Neural cell (in vitro differentiated cells): ENCODE results near the gene MCL1. TPM values are rescaled to one million over a fixed set of nuclear protein-coding genes. Genes with fewer than 3 reads are reported as not detected.

Experiments
- H2AFZ ChIP-seq: fragments of 200-600, 300-800 bp; sonication (generic), shearing (Covaris generic); 2 replicates; pipeline ENCODE4 v1.6.0; 2014; ENCODE audit warnings: low read depth, mild to moderate bottlenecking, antibody characterized with exemption, low read length, moderate library complexity
- H3F3A ChIP-seq: fragments of 200-600 bp; shearing (Covaris generic); 2 replicates; pipeline ENCODE4 v1.6.1; 2016; ENCODE audit warnings: mild to moderate bottlenecking, moderate library complexity, mixed read lengths, antibody characterized with exemption, low read length; ENCODE audit not compliant: insufficient read depth, poor library complexity, severe bottlenecking
- H3K27ac ChIP-seq: fragments of 200-600, 300-800 bp; sonication (generic), shearing (Covaris generic); 2 replicates; pipeline ENCODE4 v1.5.1; 2014; ENCODE audit warnings: mild to moderate bottlenecking, low read length, moderate library complexity
- H3K27me3 ChIP-seq: fragments of 300-800, 200-600 bp; sonication (generic), shearing (Covaris generic); 2 replicates; pipeline ENCODE4 v1.6.0; 2014; ENCODE audit warnings: mild to moderate bottlenecking, low read depth, low read length, moderate library complexity; ENCODE audit not compliant: insufficient read depth
- H3K36me3 ChIP-seq: fragments of 300-800, 200-600 bp; sonication (generic), shearing (Covaris generic); 2 replicates; pipeline ENCODE4 v1.5.1; 2014; ENCODE audit warnings: mild to moderate bottlenecking, antibody characterized with exemption, low read length, moderate library complexity; ENCODE audit not compliant: insufficient read depth
- H3K4me2 ChIP-seq: fragments of 300-800, 200-600 bp; sonication (generic), shearing (Covaris generic); 2 replicates; pipeline ENCODE4 v1.6.0; 2014; ENCODE audit warnings: mild to moderate bottlenecking, low read length
- H3K4me3 ChIP-seq: fragments of 300-800, 200-600 bp; sonication (generic), shearing (Covaris generic); 2 replicates; pipeline ENCODE4 v1.5.1; 2014; ENCODE audit warnings: mild to moderate bottlenecking, low read length, moderate library complexity
- H3K79me2 ChIP-seq: fragments of 200-600 bp; shearing (Covaris generic); replicated peaks from 2 replicates; pipeline ENCODE4 v1.6.0; 2014; ENCODE audit warnings: mild to moderate bottlenecking, low read length, moderate library complexity; ENCODE audit not compliant: insufficient read depth
- H3K9ac ChIP-seq: fragments of 300-800, 200-600 bp; sonication (generic), shearing (Covaris generic); 2 replicates; pipeline ENCODE4 v1.6.1; 2016; ENCODE audit warnings: mild to moderate bottlenecking, low read length, mixed read lengths
- H3K9me2 ChIP-seq: fragments of 200-600 bp; shearing (Covaris generic); 2 replicates; pipeline ENCODE4 v1.6.1; 2016; ENCODE audit warnings: mild to moderate bottlenecking, low read length, mixed read lengths; ENCODE audit not compliant: insufficient read depth
- H3K9me3 ChIP-seq: fragments of 200-600, 300-800 bp; sonication (generic), shearing (Covaris generic); 2 replicates; pipeline ENCODE4 v1.6.1; 2016; ENCODE audit warnings: mild to moderate bottlenecking, mixed run types, low read length, moderate library complexity, mixed read lengths
- H4K20me1 ChIP-seq: fragments of 200-600 bp; shearing (Covaris generic); 2 replicates; pipeline ENCODE4 v1.6.1; 2016; ENCODE audit warnings: mild to moderate bottlenecking, mixed run types; ENCODE audit not compliant: insufficient read depth
- EP300 ChIP-seq: fragments of 450-650 bp; conservative IDR thresholded peaks from 2 replicates; pipeline ENCODE4 v1.6.1; 2014; ENCODE audit warnings: antibody characterized with exemption, mild to moderate bottlenecking, moderate library complexity; ENCODE audit not compliant: poor library complexity, severe bottlenecking
- EZH2 ChIP-seq: fragments of 200-600, 300-800 bp; shearing (Covaris generic), sonication (generic); IDR thresholded peaks from 2 replicates; pipeline ENCODE4 v1.6.1; 2014; ENCODE audit warnings: antibody characterized with exemption, low read length, borderline replicate concordance, mild to moderate bottlenecking; ENCODE audit not compliant: insufficient read depth, poor library complexity, severe bottlenecking
- MXI1 ChIP-seq: fragments of 450-650 bp; conservative IDR thresholded peaks from 2 replicates; pipeline ENCODE4 v1.6.1; 2014; ENCODE audit warnings: antibody characterized with exemption, mild to moderate bottlenecking; ENCODE audit not compliant: poor library complexity, severe bottlenecking
- POLR2AphosphoS5 ChIP-seq: IDR thresholded peaks from 2 replicates; pipeline ENCODE4 v1.6.1; 2012
- RAD21 ChIP-seq: fragments of 450-650 bp; conservative IDR thresholded peaks from 2 replicates; pipeline ENCODE4 v1.6.1; 2014; ENCODE audit warnings: antibody characterized with exemption, mild to moderate bottlenecking, moderate library complexity
- REST ChIP-seq: IDR thresholded peaks from 2 replicates; pipeline ENCODE4 v1.6.1; 2012; ENCODE audit warnings: borderline replicate concordance
- SMC3 ChIP-seq: fragments of 450-650 bp; conservative IDR thresholded peaks from 2 replicates; pipeline ENCODE4 v1.6.1; 2014; ENCODE audit warnings: antibody characterized with exemption, mild to moderate bottlenecking, moderate library complexity; ENCODE audit not compliant: poor library complexity
- TAF1 ChIP-seq: IDR thresholded peaks from 2 replicates; pipeline ENCODE4 v1.6.1; 2012; ENCODE audit warnings: low read depth
- polyA plus RNA-seq: library from polyadenylated mRNA; depleted of rRNA; stranded (reverse); fragments of >200 nt; gene quantifications from 2 replicates; pipeline ENCODE4 v1.2.3, GENCODE V29; 2014
- TF ChIP-seq, protein P1 (sequence below): fragments of 450-650 bp; IDR thresholded peaks from 2 replicates; pipeline ENCODE4 v1.5.1; 2014; ENCODE audit warnings: antibody characterized with exemption, mild to moderate bottlenecking, moderate library complexity; ENCODE audit not compliant: poor library complexity, severe bottlenecking

The MCL1 gene
- polyA plus RNA-seq, 1 donor from 2014 or later: 171 TPM

- Histone ChIP-seq H3K4me3 (no peak overlapping the region), H3K4me2 (no peak overlapping the region), H3K9me3 (no peaks in the 10 kb centered on the region), H3K27me3 (no peaks in the 10 kb centered on the region), H3K79me2 (peaks cover 14% of the 10 kb centered on the region), H3K27ac (no peak overlapping the region), H4K20me1 (no peaks in the 10 kb centered on the region), H3K36me3 (peaks cover 6% of the 10 kb centered on the region), H2AFZ (no peak overlapping the region), H3K9ac (no peak overlapping the region), H3K9me2 (no peaks in the 10 kb centered on the region), H3F3A (no peaks in the 10 kb centered on the region)
- TF ChIP-seq, protein P1, sequence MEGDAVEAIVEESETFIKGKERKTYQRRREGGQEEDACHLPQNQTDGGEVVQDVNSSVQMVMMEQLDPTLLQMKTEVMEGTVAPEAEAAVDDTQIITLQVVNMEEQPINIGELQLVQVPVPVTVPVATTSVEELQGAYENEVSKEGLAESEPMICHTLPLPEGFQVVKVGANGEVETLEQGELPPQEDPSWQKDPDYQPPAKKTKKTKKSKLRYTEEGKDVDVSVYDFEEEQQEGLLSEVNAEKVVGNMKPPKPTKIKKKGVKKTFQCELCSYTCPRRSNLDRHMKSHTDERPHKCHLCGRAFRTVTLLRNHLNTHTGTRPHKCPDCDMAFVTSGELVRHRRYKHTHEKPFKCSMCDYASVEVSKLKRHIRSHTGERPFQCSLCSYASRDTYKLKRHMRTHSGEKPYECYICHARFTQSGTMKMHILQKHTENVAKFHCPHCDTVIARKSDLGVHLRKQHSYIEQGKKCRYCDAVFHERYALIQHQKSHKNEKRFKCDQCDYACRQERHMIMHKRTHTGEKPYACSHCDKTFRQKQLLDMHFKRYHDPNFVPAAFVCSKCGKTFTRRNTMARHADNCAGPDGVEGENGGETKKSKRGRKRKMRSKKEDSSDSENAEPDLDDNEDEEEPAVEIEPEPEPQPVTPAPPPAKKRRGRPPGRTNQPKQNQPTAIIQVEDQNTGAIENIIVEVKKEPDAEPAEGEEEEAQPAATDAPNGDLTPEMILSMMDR: no peak
These were observed 43.0 kb upstream of the MCL1 start for GRCh38 chr1:150622303-150622975.

DNA sequence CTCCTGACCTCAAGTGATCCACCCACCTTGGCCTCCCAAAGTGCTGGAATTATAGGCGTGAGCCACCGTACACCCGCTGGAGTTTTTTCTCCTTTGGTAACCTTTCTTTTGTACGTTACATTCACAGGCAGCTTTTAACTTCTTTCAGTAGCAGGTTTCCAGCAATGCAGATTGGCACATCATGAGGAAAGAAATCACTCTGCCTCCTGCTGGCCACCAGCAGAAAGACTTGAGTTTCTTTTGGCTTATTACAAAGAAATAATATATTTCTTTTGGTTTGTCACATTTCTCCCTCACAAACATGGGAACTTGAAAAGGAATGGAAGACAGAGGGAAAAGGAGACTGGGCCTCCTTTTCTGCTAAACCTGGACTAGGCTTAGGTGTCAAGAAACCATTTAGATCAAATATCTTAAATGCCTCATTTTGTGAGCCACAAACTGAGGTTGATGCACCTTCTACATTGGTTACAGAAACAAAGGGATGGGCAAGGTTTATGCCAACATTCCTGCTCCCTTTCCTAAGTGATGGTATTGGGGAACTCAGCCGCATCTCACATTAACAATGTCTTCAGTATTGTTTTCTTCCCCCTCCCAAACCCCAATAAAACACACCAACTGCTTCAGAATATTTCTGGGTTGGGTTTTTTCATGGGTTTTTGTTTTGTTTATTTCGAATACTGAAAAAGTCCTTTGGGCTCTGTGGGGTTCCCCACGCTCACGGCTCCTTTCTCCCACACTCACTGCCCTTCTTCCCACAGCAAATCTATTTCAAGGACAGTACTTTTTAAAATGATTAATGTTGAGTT, 42.3 kb upstream of the MCL1 start:
- H3K36me3 ChIP-seq: peaks cover 6% of the 10 kb centered on the region
- no peak overlapping the region for H3K27ac ChIP-seq
- no peaks in the 10 kb centered on the region for H4K20me1 ChIP-seq
- H2AFZ ChIP-seq: no peak overlapping the region
- no peak overlapping the region for H3K4me2 ChIP-seq
- TF ChIP-seq SMC3: peak; percentile 72
- TF ChIP-seq, protein P1: peak; percentile 68
- TF ChIP-seq POLR2AphosphoS5: no peak
- TF ChIP-seq RAD21: peak; percentile 56
- no peaks in the 10 kb centered on the region for H3K9me2 ChIP-seq
- H3K79me2 ChIP-seq: peaks cover 6% of the 10 kb centered on the region
- H3F3A ChIP-seq: no peaks in the 10 kb centered on the region
- no peak overlapping the region for H3K4me3 ChIP-seq
- no peaks in the 10 kb centered on the region for H3K27me3 ChIP-seq
- no peak overlapping the region for H3K9ac ChIP-seq
- no peaks in the 10 kb centered on the region for H3K9me3 ChIP-seq

GRCh38 chr1:150620919-150621318, 41.5 kb upstream of the MCL1 start:
- H3K9me3 ChIP-seq: no peaks in the 10 kb centered on the region
- no peak for TF ChIP-seq POLR2AphosphoS5
- TF ChIP-seq TAF1: no peak
- TF ChIP-seq RAD21: no peak
- no peak for TF ChIP-seq SMC3
- TF ChIP-seq EP300: no peak
- TF ChIP-seq REST: no peak
- no peak for TF ChIP-seq MXI1
- TF ChIP-seq, protein P1: no peak
- no peak for TF ChIP-seq EZH2
- H4K20me1 ChIP-seq: no peaks in the 10 kb centered on the region
- no peak overlapping the region for H2AFZ ChIP-seq
- no peaks in the 10 kb centered on the region for H3K79me2 ChIP-seq
- H3K9me2 ChIP-seq: no peaks in the 10 kb centered on the region
- H3K27ac ChIP-seq: no peak overlapping the region
- no peaks in the 10 kb centered on the region for H3K27me3 ChIP-seq
- H3F3A ChIP-seq: no peaks in the 10 kb centered on the region
- H3K9ac ChIP-seq: no peak overlapping the region
- H3K36me3 ChIP-seq: peaks cover 6% of the 10 kb centered on the region
- H3K4me3 ChIP-seq: no peak overlapping the region
- no peak overlapping the region for H3K4me2 ChIP-seq
